HG03139 (cell line): ENCODE measurements around the gene ZNF678.
"Not testable (repeated sequence)": the region's sequence is repeated elsewhere in the genome, so short reads cannot be mapped to it uniquely, and the experiment has no call there.

Experiments
- ATAC-seq: cut with Tn5 transposase; IDR thresholded peaks from one replicate; pipeline ENCODE4 v1.9.1; 2021; ENCODE audit not compliant: unreplicated experiment

The ZNF678 gene

DNA sequence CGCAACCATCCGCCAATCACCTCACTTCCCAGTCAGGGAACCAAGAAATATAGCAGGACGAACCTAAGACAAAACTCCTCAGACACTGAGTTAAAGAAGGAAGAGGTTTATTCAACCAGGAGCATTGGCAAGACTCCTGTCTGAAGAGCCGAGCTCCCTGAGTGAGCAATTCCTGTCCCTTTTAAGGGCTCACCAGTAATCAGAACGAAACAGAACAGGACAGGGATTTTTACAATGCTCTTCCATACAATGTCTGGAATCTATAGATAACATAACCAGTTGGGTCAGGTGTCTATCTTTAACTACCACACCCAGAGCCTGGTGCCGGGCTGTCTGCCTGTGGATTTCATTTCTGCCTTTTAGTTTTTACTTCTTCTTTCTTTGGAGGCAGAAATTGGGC, 32.9 kb downstream of the ZNF678 start:
- not testable (repeated sequence) for ATAC-seq

DNA sequence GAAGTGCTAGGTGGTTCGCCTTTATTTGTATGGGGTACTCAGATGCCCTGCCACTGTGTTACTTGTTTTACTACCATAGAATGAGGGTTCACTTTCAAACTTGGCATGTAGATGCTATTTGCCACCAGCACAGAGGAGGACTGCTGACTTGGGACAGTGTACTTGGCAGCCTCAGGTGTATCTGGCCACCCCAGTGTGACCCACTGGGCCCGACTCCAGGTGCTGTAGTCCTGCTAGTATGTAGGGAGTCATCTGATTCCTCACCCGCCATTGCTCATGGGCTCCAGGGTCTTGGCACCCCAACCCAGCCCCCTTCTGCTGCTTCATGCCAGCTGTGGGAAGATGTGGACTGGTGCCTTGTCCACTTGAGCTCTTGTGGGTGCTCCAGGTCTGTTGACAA, 40.0 kb downstream of the ZNF678 start:
- no peak for ATAC-seq

DNA sequence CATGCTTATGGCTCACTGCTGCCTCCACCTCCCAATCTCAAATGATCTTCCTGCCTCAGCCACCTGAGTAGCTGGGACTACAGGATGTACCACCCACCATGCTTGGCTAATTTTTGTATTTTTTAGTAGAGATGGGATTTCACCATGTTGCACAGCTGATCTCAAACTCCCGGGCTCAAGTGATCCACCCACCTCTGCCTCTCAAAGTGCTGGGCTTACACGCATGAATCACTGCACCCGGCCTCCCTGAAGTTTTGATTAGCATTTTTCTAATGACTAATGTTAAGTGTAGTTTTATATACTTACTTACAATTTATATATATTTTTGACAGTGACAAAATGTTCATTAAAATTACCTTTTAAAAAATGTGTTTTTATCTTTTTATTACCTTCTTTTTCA, 41.1 kb downstream of the ZNF678 start:
- no peak for ATAC-seq

DNA sequence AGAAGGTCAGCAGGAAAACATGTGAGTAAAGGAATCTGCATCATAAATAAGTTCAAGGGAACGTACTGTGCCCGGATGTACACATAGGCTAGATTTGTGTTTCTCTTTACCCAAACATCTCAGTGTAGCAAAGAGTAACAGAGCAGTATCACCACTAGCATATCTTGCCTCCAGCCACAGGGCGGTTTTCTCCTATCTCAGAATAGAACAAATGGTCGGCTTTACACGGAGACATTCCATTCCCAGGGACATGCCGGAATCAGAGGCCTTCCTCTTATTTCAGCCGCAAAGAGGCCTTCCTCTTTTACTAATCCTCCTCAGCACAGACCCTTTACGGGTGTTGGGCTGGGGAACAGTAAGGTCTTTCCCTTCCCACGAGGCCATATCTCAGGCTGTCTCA, 42.9 kb downstream of the ZNF678 start:
- ATAC-seq: not testable (repeated sequence)

DNA sequence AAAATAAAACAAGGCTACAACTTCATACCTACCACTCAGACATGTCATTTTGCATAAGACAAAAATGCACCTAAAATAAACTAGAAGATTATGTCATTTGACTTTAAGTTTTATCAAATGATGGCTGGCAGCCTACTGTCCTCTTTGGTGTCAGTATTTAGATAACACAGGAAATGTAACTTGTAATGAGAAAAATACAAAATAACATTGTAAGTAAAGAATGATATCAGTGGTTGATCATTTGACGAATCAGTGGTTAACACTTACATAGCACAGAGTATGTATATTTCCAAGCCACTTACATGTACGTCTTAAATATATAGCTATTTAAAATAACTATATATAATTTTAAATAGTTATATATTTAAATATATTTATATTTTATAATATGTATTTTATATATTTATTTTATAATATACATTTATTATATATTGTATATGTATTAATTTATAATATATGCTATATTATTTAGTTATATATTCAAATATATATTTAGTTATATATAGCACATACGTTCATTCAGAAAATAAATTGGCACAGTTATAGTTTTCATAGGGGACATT, 44.1 kb downstream of the ZNF678 start:
- ATAC-seq: no peak

DNA sequence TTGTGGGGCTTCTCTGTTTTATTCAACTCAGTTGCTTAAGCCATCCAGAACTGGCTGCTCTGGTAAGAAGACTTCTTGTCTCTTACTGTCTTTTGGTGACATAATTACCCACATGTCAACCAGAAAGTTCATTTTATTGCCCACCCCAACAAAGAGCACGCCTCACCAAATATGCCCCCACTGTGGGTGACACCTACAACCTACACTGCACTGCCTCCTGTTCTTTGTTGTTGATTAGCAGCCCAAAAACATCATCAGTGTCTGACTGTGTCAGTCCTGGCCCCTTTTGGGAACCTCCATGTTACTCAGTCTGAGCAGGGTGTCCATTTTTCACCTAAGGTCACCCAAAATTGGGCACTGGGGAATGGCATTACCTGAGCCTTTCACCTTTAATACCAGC, 49.3 kb downstream of the ZNF678 start:
- ATAC-seq: no peak

DNA sequence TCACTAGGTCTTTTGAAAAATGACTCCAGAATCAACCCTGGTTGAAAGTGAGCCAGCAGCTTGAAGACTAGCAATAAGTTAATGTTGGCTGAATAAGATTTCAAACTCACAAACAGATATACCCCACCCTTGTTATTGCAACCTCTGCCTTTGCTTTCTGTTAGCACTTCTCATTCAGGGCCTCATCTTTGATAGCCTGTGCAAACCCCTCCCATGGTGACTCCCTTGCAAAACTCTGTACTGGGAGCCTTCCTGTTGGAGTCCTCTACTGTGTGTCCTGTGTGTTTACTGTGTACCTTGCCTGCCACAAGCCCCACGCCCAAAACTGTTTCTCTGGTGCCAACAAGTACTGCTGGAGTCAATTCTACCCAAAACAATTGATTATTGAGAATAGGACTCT, 50.2 kb downstream of the ZNF678 start:
- no peak for ATAC-seq

DNA sequence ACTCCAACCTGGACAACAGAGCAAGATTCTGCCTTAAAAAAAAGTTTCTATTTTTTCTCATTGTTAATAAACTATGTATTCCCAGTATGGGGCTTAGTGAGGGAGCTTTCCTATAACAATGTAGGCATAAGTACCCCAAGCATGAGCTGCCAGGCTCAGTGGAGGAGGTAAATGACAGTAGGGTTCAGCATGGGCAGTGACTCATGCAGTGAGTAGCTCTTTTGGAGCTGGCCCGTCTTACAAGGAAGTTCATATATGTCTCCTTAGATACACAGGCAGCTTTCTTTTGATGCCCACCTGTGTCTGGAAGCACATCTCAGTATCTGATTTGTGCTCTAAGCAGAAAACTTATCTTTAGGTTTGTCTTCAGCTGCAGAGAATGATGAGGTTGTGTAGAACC, 57.9 kb downstream of the ZNF678 start:
- no peak for ATAC-seq

DNA sequence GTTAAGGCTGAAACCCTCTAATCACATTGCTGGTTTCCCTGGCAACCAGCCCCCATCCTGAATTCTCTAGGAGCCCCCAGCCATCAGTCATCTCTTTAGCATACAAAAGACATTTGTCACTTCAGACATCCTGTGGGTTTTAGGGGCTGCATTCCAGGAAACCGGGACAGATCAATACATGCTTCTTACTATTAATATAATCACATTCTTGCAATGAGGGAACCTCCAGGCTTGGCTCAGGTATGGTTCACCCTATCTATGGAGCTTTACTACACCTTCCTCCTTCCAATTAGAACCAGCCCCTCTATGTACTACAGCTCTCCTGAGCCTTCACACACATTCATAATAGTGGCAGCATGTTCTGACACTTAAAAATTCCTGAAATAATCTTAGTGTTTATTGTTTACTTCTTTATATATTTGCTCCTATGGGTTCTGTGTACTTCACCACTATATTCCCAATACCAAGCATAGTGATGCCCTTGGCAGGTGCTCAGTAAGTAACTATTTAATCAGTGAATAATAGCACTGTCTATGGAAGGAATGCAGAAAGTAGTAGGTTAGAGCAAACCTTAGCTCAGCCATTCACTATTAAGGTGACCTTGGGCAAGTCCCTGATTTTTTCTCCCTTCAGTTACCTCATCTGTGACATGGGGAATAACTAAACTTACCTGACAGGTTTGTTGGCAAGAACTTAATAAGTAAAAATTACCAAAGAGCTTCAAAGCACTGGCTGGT, 59.6 kb downstream of the ZNF678 start:
- no peak for ATAC-seq

DNA sequence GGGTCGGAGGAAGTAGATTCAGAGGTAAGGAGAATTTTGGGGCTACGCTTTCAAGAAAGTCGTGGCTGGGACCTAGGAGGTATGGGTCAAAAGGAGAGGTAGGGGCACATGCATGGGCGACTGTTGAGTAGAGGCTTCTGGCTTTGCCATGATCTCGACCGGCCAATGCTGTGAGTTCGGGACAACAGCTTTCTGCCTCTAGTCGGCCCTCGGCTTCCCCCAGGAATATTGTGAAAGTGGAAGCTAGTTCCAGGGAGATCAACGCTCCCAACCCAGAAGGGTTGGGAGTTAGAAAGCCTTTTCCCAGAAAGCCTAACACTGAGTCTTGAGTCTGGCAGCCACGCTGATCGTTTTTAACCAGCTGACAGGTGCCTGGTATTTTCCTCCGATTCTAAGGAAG, 69.0 kb downstream of the ZNF678 start:
- ATAC-seq: no peak

DNA sequence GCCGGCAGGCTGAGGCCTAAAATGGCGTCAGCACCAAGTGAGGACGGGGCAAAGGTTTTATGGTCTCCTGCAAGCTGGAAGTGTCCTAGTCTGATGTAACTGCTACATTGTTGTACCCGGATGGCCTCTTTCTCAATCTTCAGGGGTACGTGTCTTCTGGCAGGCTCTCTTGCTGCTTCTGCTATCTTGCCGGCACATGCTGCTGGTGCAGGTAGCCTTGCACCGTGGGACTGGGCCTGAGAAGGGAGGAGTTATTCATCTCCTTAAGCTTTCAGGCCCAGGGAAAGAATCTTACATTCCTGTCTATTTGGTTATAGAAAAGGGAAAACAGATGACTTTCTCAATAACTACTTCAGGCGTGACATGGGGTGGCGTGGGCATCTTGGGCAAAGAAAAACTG, 72.2 kb downstream of the ZNF678 start:
- no peak for ATAC-seq

DNA sequence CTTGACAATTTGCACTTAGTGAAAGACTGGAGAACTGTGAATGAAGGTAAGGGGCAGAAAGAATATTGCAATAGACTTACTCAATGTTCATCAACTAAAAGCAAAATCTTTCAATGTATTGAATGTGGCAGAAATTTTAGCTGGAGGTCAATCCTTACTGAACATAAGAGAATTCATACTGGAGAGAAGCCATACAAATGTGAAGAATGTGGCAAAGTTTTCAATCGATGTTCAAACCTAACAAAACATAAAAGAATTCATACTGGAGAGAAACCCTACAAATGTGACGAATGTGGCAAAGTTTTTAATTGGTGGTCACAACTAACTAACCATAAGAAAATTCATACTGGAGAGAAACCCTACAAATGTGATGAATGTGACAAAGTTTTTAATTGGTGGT, 91.1 kb downstream of the ZNF678 start:
- ATAC-seq: no peak

DNA sequence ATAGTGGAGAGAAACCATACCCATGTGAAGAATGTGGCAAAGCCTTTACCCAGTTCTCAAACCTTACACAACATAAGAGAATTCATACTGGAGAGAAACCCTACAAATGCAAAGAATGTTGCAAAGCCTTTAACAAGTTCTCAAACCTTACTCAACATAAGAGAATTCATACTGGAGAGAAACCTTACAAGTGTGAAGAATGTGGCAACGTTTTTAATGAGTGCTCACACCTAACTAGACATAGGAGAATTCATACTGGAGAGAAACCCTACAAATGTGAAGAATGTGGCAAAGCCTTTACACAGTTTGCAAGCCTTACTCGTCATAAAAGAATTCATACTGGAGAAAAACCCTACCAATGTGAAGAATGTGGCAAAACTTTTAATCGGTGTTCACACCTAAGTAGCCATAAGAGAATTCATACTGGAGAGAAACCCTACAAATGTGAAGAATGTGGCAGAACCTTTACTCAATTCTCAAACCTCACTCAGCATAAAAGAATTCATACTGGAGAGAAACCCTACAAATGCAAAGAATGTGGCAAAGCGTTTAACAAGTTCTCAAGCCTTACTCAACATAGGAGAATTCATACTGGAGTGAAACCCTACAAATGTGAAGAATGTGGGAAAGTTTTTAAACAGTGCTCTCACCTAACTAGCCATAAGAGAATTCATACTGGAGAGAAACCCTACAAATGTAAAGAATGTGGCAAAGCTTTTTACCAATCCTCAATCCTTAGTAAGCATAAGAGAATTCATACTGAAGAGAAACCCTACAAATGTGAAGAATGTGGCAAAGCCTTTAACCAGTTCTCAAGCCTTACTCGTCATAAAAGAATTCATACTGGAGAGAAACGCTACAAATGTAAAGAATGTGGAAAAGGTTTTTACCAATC, 91.7 kb downstream of the ZNF678 start:
- ATAC-seq: no peak

DNA sequence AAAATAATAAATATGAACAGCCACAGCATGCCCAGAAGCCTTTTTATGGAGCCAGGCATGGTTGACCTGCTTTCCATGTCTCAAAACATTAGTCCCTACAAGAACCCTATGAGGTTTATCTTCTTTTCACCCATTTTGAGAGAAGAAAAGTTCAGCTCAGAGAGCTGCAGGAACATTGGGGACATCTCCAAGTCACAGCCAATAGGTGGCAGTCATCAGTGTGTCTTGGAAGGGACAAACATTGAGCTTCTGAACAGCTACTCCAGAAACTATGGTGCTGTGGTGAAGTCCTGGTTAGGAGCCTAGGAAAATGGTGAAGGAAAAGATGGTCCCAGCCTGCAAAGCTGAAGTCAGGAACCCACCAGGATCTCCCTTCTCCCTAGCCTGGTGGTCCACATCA, 98.1 kb downstream of the ZNF678 start:
- ATAC-seq: no peak

DNA sequence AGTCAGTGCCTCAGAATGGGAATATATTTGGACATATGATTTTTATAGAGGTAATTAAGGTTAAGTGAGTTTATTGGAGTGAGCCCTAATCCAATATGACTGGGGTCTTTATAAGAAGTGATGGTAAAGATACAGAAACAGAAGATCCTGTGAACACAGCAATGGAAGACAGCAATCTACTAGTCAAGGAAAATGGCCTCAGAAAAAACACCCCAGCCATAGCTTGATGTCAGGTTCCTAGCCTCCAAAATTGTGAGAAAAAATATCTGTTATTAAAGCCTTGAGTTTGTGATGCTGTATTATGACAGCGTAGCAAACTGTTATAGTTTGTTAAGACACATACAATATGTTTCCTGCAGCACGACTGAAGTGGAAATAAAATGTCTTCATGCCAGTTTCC, 99.6 kb downstream of the ZNF678 start:
- ATAC-seq: no peak

DNA sequence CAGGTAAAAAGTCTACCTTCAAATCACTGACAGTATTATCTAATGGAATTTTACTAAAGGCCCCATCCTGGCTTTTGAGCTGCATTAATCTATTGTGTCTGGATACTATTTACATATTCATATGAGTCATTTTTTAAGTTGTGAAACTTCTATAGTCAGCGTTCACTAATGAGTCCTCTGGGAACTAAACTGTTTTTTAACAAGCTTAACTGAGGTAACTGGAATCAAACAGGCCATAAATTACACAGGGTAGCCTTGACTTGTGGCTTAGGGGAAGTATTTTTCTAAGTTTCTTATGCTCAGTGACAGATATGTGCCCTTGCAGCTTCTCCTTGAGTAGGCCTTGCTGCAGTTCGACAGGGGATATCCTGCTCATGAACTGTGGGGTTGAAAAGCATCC, 102.9 kb downstream of the ZNF678 start:
- ATAC-seq: no peak

DNA sequence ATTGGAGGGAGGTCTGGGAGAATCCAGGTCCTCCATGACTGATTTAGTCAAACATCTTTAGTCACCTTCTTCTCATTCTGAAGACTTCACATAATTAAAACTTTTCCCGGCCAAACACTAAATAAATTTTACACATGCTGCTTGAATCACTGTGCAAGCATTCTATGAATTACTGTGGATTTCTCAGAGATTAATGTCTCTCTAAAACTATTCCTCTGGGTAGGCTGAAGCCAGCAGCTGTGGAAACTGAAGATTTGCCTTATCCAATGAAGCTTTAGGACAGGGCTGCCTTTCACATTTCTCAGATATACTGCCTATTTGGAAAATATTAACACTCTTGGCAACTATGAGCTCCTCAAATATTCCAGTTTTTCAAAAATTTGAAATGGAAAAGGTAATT, 110.1 kb downstream of the ZNF678 start:
- no peak for ATAC-seq

DNA sequence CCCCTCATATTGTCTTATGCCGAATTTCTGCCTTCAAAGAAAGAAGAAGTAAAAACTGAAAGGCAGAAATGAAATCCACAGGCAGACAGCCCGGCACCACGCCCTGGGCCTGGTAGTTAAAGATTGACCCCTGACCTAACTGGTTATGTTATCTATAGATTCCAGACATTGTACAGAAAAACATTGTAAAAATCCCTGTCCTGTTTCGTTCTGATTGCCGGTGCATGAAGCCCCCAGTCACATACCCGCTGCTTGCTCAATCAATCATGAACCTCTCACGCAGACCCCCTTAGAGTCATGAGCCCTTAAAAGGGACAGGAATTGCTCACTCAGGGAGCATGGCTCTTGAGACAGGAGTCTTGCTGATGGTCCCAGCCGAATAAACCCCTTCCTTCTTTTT, 122.5 kb downstream of the ZNF678 start:
- ATAC-seq: no peak

DNA sequence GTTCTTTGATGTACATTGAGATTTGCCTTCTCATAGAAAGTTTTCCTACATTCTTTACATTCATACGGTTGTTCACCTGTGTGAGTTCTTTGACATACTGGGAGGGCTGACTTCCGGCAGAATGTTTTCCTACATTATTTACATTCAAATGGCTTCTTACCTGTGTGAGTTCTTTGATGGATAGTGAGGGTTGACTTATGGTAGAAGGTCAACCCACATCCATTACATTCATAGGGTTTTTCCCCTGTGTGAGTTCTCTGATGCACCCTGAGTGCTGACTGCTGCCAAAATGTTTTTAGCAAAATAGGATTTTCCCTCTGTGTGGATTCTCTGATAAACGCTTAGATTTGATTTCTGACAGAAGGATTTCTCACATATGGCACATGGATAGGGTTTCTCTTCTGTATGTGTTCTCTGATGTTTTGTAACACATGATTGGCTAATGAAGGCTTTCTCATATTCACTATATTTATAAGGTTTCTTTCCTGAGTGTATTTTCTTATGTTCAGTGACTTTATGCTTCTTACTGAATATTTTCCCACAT, 134.0 kb downstream of the ZNF678 start:
- ATAC-seq: no peak

DNA sequence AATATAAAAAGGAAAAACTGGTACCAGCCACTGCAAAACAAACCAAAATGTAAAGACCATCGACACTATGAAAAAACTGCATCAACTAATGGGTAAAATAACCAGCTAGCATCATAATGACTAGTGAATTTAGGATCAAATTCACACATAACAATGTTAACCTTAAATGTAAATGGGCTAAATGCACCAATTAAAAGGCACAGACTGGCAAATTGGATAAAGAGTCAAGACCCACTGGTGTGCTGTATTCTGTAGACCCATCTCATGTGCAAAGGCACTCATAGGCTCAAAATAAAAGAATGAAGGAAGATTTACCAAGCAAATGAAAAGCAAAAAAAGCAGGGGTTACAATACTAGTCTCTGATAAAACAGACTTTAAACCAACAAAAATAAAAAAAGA, 138.3 kb downstream of the ZNF678 start:
- not testable (repeated sequence) for ATAC-seq

DNA sequence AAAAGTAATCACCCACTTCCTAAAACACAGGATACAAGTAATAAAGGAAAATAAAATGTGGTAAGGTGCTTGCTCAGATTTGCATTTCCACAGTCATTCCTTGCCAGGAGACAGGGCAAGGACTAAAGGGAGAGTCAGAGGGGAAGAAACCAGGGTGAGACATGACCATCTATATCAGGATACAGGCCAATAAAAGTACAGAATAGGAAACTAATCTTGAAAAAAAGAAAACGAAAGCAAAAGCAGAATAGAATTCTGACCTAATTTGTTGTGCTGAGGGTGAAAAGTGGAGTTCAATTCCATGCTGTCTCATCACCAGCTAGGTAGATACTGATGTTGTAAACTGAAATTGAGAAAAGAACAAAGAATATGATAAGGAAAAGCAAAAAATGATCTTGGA, 144.5 kb downstream of the ZNF678 start:
- no peak for ATAC-seq

DNA sequence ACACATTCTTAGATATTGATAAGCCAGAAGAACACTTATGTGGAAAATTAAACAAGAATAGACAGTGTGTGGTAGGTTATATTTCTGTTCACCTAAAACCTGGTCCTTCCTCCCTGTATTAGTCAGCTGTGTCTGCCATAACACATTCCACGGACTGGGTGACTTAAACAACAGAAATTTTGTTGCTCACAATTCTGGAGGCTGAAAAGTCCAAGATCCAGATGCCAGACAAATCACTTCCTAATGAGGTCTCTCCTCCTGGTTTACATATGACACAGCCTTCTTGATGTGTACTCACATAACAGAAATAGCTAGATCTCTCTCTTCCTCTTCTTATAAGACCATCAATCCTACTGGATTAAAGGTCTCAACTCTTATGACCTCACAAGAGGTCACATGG, 146.1 kb downstream of the ZNF678 start:
- ATAC-seq: no peak
